Epidermal melanocyte (primary cell): ENCODE data around the gene CAMSAP2.

Experiments used
- DNase-seq: peaks from one replicate; pipeline ENCODE4 v3.0.0; 2011; ENCODE audit warnings: low spot score; ENCODE audit not compliant: insufficient read length

CAMSAP2 gene

GRCh38 chr1:200899451-200899915, 160.8 kb downstream of the CAMSAP2 start:
- no peak for DNase-seq

GRCh38 chr1:200899954-200900867, 161.5 kb downstream of the CAMSAP2 start:
- no peak for DNase-seq

GRCh38 chr1:200900877-200901276, 162.2 kb downstream of the CAMSAP2 start:
- DNase-seq: no peak

DNA sequence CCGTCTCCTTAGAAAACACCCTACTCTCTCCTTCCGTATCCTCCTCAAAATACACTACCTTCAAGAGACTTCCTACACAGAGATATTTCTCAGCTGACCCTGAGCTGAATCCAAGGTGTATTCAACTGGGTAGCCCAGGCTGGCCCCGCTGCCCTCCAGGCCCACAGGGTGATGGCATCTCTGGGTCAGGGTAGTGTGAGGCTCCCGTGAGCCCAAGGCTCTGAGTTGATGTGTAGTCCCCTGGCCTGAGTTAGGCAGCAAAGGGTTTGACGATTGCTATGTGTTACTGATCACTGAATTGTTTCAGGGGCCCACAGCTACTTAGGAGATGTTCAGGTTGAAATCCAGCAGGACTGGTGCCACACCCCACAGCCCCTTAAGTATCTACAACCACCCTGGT, 162.7 kb downstream of the CAMSAP2 start:
- no peak for DNase-seq

- DNase-seq: no peak
These were observed 163.2 kb downstream of the CAMSAP2 start for GRCh38 chr1:200901796-200902444.

GRCh38 chr1:200903793-200904192, 165.1 kb downstream of the CAMSAP2 start:
- DNase-seq: no peak

- DNase-seq: no peak
These were observed 166.1 kb downstream of the CAMSAP2 start for GRCh38 chr1:200904772-200905171.

DNA sequence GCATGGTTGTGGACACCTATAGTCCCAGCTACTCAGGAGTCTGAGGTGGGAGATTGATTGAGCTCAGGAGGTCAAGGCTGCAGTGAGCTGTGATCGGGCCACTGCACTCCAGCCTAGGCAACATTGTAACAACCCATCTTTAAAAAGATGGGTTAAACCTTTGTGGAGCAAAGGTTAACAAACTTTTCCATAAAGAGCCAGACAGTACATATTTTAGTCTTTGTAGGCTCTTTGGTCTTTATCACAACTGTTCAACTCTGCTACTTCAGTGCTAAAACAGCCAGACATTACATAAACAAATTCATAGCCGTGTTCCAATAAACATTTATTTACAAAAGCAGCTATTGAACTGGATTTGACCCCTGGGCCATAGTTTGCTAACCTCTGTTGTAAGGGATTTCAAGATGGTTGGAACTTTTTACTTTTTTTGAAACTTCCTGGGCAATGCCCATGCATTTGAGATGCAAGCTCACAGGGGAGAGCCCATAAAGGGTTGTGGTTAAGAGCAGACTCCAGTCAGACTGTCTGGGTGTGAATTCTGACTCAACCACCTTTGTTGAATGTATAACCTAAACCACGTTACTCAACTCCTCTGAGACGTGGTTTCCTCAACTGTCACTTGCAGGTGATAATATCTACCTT, 166.8 kb downstream of the CAMSAP2 start:
- DNase-seq: no peak

- no peak for DNase-seq
These were observed 167.8 kb downstream of the CAMSAP2 start for GRCh38 chr1:200906491-200906890.

DNA sequence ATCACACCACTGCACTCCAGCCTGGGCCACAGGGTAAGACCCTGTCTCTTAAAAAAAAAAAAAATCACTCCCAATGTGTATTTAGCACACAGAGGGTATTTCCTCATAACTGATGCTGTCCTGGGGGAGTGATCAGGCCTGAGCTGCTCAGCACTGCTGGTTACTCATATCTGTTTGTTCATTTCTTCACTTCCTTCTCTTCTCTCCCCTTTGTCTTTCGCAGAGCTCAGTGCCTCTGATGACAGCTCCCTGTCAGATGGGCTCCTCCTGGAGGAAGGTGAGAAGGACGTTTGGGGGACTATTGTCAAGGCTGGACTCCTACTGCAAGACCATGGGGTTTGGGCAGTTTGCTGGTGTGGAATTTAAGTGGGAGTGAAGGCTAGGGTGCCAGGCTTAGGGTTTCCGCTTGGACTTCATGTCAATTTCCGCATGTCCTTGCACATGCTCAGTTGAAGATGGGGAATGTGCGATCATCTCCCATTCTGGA, 169.0 kb downstream of the CAMSAP2 start:
- no peak for DNase-seq

DNA sequence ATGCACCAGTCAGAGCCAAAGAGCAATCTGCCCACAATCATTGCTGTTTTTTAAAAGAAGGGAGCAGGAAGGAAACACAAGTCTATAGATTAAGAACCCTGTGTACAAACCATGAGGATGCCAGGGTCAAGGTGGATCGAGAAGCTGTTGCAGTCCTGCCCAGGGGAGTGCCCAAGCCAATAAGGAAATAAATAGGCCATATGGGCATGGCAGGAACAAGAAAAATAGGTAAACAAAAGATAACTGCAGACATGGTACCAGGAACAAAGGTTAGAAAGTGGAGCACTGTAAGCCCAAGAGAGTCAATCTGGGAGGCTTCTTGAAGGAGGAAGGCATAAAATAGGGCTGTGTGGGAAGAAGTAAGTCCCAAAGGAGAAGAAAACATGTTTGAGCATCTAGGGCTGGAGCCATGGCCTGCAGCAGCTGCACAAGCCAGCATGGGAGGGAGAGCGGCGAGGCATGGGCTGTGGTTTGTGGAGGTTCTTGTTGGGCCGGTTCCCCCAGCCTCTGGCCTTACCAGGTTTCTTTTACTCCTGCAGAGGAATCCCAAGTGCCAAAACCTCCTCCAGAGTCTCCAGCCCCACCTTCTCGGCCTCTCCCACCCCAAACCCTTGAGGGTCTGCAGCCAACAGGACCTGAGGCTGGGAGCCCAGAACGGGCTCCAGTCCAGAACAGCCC, 169.6 kb downstream of the CAMSAP2 start:
- DNase-seq: no peak

DNA sequence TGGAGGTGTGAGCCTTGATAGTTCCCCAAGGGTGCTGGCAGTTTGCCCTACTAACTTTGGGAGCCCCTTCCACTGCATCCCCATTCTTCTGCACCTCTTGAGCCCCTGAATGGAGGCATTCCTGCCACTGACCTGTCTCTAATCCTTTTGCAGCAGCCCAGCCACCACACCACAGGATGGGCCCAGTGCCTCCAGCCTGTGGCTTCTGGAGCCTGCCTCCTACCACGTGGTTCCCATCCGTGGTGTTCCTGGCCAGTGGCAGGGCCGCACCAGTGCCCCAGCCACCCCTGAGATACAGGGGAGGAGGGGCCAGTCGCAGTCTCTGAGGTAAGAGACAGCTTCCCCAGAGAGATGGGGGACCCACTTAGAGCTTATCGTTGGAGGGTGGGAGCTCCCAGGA, 170.4 kb downstream of the CAMSAP2 start:
- no peak for DNase-seq

- no peak for DNase-seq
These were observed 171.1 kb downstream of the CAMSAP2 start for GRCh38 chr1:200909757-200910239.
